22Rv1 (cell line): ENCODE measurements around the gene ARHGEF17.

Experiments used
- H3K27ac ChIP-seq: fragments of 450-650 bp; 2 replicates; pipeline ENCODE4 v1.5.1; 2017
- ZFX ChIP-seq: fragments of 450-650 bp; IDR thresholded peaks from 2 replicates; pipeline ENCODE4 v1.6.1; 2017; ENCODE audit warnings: antibody characterized with exemption, borderline replicate concordance
- TF ChIP-seq, protein P1 (sequence below): fragments of 450-650 bp; IDR thresholded peaks from 2 replicates; pipeline ENCODE4 v1.5.1; 2017; ENCODE audit warnings: mild to moderate bottlenecking

ARHGEF17 gene

DNA sequence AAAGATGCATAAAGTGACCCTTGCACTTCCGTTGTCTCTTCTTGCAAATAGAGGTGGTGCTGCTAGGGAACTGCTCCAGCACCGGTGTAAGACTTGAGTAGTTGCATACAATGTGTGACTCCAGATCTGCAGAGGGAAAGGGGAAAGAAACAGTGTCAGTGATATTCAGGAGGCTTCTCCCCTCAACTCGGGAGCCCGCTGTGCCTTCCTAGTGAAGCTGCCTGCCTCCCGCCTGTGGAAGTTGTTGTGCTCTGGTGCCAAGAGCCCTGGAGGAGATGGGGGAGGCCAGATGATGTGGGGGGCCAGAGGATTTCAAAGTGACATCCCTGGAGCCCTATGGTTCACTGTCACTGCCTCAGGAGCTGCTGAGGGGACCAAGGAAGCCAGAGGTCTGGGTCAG, 98.5 kb downstream of the ARHGEF17 start:
- no peak overlapping the region for H3K27ac ChIP-seq
- TF ChIP-seq, protein P1, sequence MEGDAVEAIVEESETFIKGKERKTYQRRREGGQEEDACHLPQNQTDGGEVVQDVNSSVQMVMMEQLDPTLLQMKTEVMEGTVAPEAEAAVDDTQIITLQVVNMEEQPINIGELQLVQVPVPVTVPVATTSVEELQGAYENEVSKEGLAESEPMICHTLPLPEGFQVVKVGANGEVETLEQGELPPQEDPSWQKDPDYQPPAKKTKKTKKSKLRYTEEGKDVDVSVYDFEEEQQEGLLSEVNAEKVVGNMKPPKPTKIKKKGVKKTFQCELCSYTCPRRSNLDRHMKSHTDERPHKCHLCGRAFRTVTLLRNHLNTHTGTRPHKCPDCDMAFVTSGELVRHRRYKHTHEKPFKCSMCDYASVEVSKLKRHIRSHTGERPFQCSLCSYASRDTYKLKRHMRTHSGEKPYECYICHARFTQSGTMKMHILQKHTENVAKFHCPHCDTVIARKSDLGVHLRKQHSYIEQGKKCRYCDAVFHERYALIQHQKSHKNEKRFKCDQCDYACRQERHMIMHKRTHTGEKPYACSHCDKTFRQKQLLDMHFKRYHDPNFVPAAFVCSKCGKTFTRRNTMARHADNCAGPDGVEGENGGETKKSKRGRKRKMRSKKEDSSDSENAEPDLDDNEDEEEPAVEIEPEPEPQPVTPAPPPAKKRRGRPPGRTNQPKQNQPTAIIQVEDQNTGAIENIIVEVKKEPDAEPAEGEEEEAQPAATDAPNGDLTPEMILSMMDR, result no peak
- no peak for TF ChIP-seq ZFX

DNA sequence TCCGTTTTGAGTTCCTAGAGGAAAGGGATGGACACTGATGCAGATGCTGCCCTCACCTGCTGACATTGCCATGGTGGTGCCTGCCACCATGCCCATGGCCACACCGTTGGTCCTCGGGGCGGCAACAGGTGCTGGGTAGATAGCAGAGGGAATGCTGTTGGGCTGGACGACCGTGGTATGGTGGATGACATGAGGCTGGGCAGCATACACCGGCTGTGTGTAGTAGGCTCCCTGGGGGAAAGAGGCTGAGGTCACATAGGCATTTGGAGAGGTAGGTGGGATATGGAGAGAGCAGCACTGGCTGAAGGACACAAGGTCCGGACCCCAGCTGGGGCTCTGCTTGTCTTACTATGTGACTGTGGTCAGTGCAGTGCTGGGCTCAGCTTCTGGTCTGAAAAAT, 101.4 kb downstream of the ARHGEF17 start:
- no peak for TF ChIP-seq ZFX
- TF ChIP-seq, protein P1, result no peak
- H3K27ac ChIP-seq, result no peak overlapping the region

DNA sequence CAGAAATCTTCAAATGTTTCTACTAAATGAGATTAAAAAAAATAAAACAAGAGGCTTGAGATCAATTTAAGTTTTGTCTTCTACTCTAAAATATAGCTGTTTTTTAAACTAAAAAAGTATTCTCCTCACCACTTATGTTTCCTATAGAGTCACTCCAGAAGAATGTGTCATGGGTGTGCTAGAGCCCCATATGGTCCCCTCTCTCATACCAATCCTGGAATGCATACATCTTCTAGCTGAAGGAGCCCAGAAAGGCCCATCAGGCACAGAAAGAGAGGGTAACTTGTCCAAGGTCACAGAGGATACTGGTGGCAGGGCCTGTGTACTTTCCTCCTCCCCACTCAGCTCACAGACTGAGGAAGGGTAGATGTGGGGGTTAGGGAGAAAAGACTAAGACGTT, 102.6 kb downstream of the ARHGEF17 start:
- no peak for TF ChIP-seq ZFX
- TF ChIP-seq, protein P1, result no peak

DNA sequence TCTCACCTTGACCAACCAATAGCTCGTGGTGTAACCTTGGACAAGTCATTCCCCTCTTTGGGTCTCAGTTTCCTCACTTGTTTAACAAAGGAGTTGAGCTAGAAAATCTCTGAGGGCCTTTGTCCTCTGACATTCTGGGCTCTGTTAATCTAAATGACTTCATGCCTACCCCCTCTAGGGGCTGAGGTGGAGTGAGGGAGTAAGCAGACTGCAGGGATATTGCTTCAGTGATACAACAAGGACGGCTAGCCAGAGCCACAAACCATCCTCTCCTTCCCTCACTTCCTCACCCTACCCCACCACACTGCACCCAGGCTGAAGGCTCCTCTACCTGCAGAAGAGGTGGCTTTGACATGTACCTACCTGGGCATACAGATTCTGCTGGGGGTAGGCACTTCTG, 103.0 kb downstream of the ARHGEF17 start:
- H3K27ac ChIP-seq, result no peak overlapping the region
- no peak for TF ChIP-seq ZFX
- TF ChIP-seq, protein P1, result no peak

More for the DNA sequence above, 102.6 kb downstream of the ARHGEF17 start:
- no peak overlapping the region for H3K27ac ChIP-seq

GRCh38 chr11:73412308-73412707, 104.2 kb downstream of the ARHGEF17 start:
- no peak for TF ChIP-seq ZFX
- TF ChIP-seq, protein P1, result no peak
- H3K27ac ChIP-seq, result no peak overlapping the region

GRCh38 chr11:73413256-73413655, 105.2 kb downstream of the ARHGEF17 start:
- no peak overlapping the region for H3K27ac ChIP-seq
- TF ChIP-seq, protein P1, result no peak

DNA sequence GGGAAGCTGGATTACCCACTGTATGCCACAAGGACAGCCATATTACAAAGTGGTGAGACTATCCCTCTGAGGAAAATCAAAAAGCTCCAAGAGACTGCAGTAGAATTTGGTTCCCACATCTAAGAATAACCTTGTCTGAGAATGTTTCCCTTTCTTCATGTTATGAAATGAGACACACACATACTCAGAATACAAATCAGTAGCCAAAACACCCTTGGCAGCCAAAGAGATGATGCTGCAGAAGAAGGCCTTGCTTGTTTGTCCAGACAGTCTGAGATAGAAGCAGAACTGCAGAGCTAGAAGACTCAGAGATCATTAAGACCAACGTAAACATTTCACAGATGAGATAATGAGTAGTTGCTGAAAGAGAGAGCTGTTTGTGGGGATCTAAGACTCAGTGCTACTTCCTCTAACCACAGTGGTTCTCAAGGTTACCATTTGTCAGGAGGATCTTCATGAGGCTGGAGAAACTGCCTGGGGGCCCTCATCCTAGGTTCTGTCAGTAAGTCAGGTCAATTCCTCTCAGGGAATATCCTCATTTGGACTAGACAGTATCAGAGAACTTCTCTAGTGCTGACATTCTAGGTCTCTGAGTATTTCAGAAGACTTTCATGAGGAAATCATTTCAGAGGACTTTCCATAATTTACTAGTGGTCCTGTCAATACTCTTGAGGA, 107.0 kb downstream of the ARHGEF17 start:
- TF ChIP-seq, protein P1, result no peak
- TF ChIP-seq ZFX, result no peak
- no peak overlapping the region for H3K27ac ChIP-seq
